ENCODE results near the gene MAPK12.

The MAPK12 gene

GRCh38 chr22:50260801-50261614 is 475 bp downstream of the MAPK12 start:
- peak; percentile 76 for DNase-seq (ENCODE audit: low read depth)
- H3K4me3 ChIP-seq (ENCODE audit: low read depth, low read length) = peak overlapping the region; percentile 57
- TF ChIP-seq MYC (IDR thresholded peaks at IDR 0.05; ENCODE audit: low read depth, low read length) (peak; percentile 64; the same call in 1 of the 2 replicates), CTCF (IDR thresholded peaks at IDR 0.05; ENCODE audit: low read depth, low read length) (no peak), POLR2A (IDR thresholded peaks at IDR 0.05; ENCODE audit: extremely low read depth, insufficient read length) (no peak), MAX (IDR thresholded peaks at IDR 0.05; ENCODE audit: low read depth, low read length) (peak; percentile 70)

GRCh38 chr22:50260434-50260800 is 1.1 kb downstream of the MAPK12 start:
- peak overlapping the region; percentile 57 for H3K4me3 ChIP-seq (ENCODE audit: low read depth, low read length)
- peak; percentile 35 for DNase-seq (ENCODE audit: low read depth)
- TF ChIP-seq POLR2A (IDR thresholded peaks at IDR 0.05; ENCODE audit: extremely low read depth, insufficient read length) (no peak), CTCF (IDR thresholded peaks at IDR 0.05; ENCODE audit: low read depth, low read length) (no peak), MYC (IDR thresholded peaks at IDR 0.05; ENCODE audit: low read depth, low read length) (no peak), MAX (IDR thresholded peaks at IDR 0.05; ENCODE audit: low read depth, low read length) (no peak)

- no peak for TF ChIP-seq CTCF (IDR thresholded peaks at IDR 0.05; ENCODE audit: low read depth, low read length)
- TF ChIP-seq MAX (IDR thresholded peaks at IDR 0.05; ENCODE audit: low read depth, low read length) = no peak
- no peak for TF ChIP-seq MYC (IDR thresholded peaks at IDR 0.05; ENCODE audit: low read depth, low read length)
- TF ChIP-seq POLR2A (IDR thresholded peaks at IDR 0.05; ENCODE audit: extremely low read depth, insufficient read length) = no peak
- H3K4me3 ChIP-seq (ENCODE audit: low read depth, low read length) = no peak overlapping the region
- no peak for DNase-seq (ENCODE audit: low read depth)
Measured at GRCh38 chr22:50259302-50259701, 2.2 kb downstream of the MAPK12 start.

- DNase-seq (ENCODE audit: low read depth) = no peak
- TF ChIP-seq POLR2A (IDR thresholded peaks at IDR 0.05; ENCODE audit: extremely low read depth, insufficient read length) (no peak), MYC (IDR thresholded peaks at IDR 0.05; ENCODE audit: low read depth, low read length) (no peak), CTCF (IDR thresholded peaks at IDR 0.05; ENCODE audit: low read depth, low read length) (no peak), MAX (IDR thresholded peaks at IDR 0.05; ENCODE audit: low read depth, low read length) (no peak)
Measured at GRCh38 chr22:50258361-50259292, 2.9 kb downstream of the MAPK12 start.

GRCh38 chr22:50257451-50258360 is 3.8 kb downstream of the MAPK12 start:
- no peak for DNase-seq (ENCODE audit: low read depth)
- no peak for TF ChIP-seq MAX (IDR thresholded peaks at IDR 0.05; ENCODE audit: low read depth, low read length)
- TF ChIP-seq POLR2A (IDR thresholded peaks at IDR 0.05; ENCODE audit: extremely low read depth, insufficient read length) = no peak
- TF ChIP-seq MYC (IDR thresholded peaks at IDR 0.05; ENCODE audit: low read depth, low read length) = no peak
- no peak for TF ChIP-seq CTCF (IDR thresholded peaks at IDR 0.05; ENCODE audit: low read depth, low read length)
- no peak overlapping the region for H3K4me3 ChIP-seq (ENCODE audit: low read depth, low read length)

More at GRCh38 chr22:50258361-50259292, 2.9 kb downstream of the MAPK12 start:
- H3K4me3 ChIP-seq (ENCODE audit: low read depth, low read length) = no peak overlapping the region

Data from NB4 (cell line).